HCT116 (cell line): ENCODE measurements around the gene CIITA. TPM values are rescaled to one million over a fixed set of nuclear protein-coding genes. Genes with fewer than 3 reads are reported as not detected.

Experiments used
- ATAC-seq: fragments of 200-7000 bp; cut with Tn5 transposase; 2 replicates; pipeline ENCODE4 v1.9.1; 2020; ENCODE audit warnings: mild to moderate bottlenecking, moderate library complexity
- BruUV-seq: library from RNA; stranded (reverse); fragments of 400-500 nt; replicated peaks from 2 replicates; lab custom pipeline; 2021; lab: Mats Ljungman, UMichigan
- CTCF ChIA-PET: fragments of 300-600 bp; sonication (Branson Sonifier 250); formaldehyde crosslinking; loops from one replicate; lab custom pipeline; 2021; ENCODE audit warnings: antibody characterized with exemption; lab: Charles Lee
- POLR2A ChIA-PET: fragments of 300-600, 350-600 bp; sonication (Branson Sonifier 250); formaldehyde crosslinking; loops from one replicate; lab custom pipeline; 2021; ENCODE audit warnings: antibody characterized with exemption; lab: Charles Lee
- RAD21 ChIA-PET, 2 experiments: fragments of 300-600 bp; sonication (Branson Sonifier 250); formaldehyde crosslinking; loops; one replicate each; lab custom pipeline; 2023; ENCODE audit warnings: low total read pairs in 2 of 2; ENCODE audit not compliant: uncharacterized antibody in 2 of 2, unreplicated experiment in 2 of 2, low non-redundant PET in 1 of 2; lab: Charles Lee
- DNase-seq: peaks from one replicate; pipeline ENCODE4 v3.0.0-alpha.2; 2010; ENCODE audit warnings: low read depth, low spot score
- H2AFZ ChIP-seq: fragments of 200-600 bp; shearing (Covaris generic), sonication (generic); 2 replicates; pipeline ENCODE4 v1.6.1; 2017; ENCODE audit warnings: low read depth, mixed run types, mixed read lengths, antibody characterized with exemption, low read length; ENCODE audit not compliant: poor library complexity, severe bottlenecking
- H3K27ac ChIP-seq: 2 replicates; pipeline ENCODE4 v1.5.1; 2012; ENCODE audit warnings: low read depth, low read length
- H3K27me3 ChIP-seq: fragments of 200-600 bp; sonication (generic); 2 replicates; pipeline ENCODE4 v1.6.1; 2016; ENCODE audit warnings: mixed run types, low read length, mixed read lengths; ENCODE audit not compliant: insufficient read depth
- H3K36me3 ChIP-seq, 2 experiments: fragments of 200-500 bp in 1 of 2; fragments of 200-600 bp in 1 of 2; sonication (Bioruptor generic) in 1 of 2; sonication (generic) in 1 of 2; 2 replicates each; pipeline versions ENCODE4 v1.5.1 to v1.6.1; 2014 to 2016; ENCODE audit warnings: low read length in 2 of 2, inconsistent platforms in 1 of 2, mixed read lengths in 1 of 2, mixed run types in 1 of 2; ENCODE audit not compliant: insufficient read depth in 2 of 2, control insufficient read depth in 1 of 2
- H3K4me1 ChIP-seq, 2 experiments: fragments of 200-600 bp in 1 of 2; sonication (generic) in 1 of 2; 2 replicates each; pipeline versions ENCODE4 v1.5.1 to v1.6.1; 2012 to 2017; ENCODE audit warnings: low read length in 2 of 2, inconsistent platforms in 1 of 2, mild to moderate bottlenecking in 1 of 2, mixed read lengths in 1 of 2, mixed run types in 1 of 2, moderate library complexity in 1 of 2; ENCODE audit not compliant: insufficient read depth in 2 of 2, control insufficient read depth in 1 of 2
- H3K4me2 ChIP-seq: fragments of 200-600 bp; sonication (generic); 2 replicates; pipeline ENCODE4 v1.6.1; 2017; ENCODE audit warnings: mixed run types, low read length, mixed read lengths
- H3K4me3 ChIP-seq, 2 experiments: fragments of 200-600 bp in 1 of 2; sonication (generic) in 1 of 2; replicated peaks in 1 of 2; 2 replicates each; pipeline ENCODE4 v1.5.1; 2011 to 2016; ENCODE audit warnings: low read length in 2 of 2, control low read depth in 1 of 2, low read depth in 1 of 2, mild to moderate bottlenecking in 1 of 2, mixed read lengths in 1 of 2, mixed run types in 1 of 2
- H3K79me2 ChIP-seq: fragments of 200-600 bp; sonication (generic); 2 replicates; pipeline ENCODE4 v1.6.1; 2017; ENCODE audit warnings: mild to moderate bottlenecking, mixed run types, low read length, moderate library complexity, mixed read lengths; ENCODE audit not compliant: insufficient read depth
- H3K9ac ChIP-seq: fragments of 200-600 bp; sonication (generic); 2 replicates; pipeline ENCODE4 v1.6.1; 2016; ENCODE audit warnings: low read length, mixed read lengths
- H3K9me2 ChIP-seq: fragments of 200-600 bp; sonication (generic), shearing (Covaris generic); 2 replicates; pipeline ENCODE4 v1.6.1; 2017; ENCODE audit warnings: mixed run types, mild to moderate bottlenecking, moderate library complexity; ENCODE audit not compliant: insufficient read depth
- H3K9me3 ChIP-seq, 2 experiments: fragments of 200-500 bp in 1 of 2; fragments of 200-600 bp in 1 of 2; sonication (Bioruptor generic) in 1 of 2; sonication (generic) in 1 of 2; 2 replicates each; pipeline ENCODE4 v1.6.1; 2014 to 2017; ENCODE audit warnings: low read length in 2 of 2, mixed read lengths in 2 of 2, inconsistent platforms in 1 of 2, low read depth in 1 of 2, mild to moderate bottlenecking in 1 of 2, mixed run types in 1 of 2, moderate library complexity in 1 of 2; ENCODE audit not compliant: control insufficient read depth in 1 of 2, insufficient read depth in 1 of 2
- H4K20me1 ChIP-seq: fragments of 200-600 bp; sonication (generic), shearing (Covaris generic); 2 replicates; pipeline ENCODE4 v1.6.1; 2017; ENCODE audit warnings: mixed run types, mild to moderate bottlenecking, moderate library complexity; ENCODE audit not compliant: insufficient read depth
- CBX3 ChIP-seq: IDR thresholded peaks from 2 replicates; pipeline ENCODE4 v1.6.1; 2012; ENCODE audit warnings: low read depth
- CEBPB ChIP-seq: IDR thresholded peaks from 2 replicates; pipeline ENCODE4 v1.6.1; 2012; ENCODE audit warnings: low read depth
- EGR1 ChIP-seq: IDR thresholded peaks from 2 replicates; pipeline ENCODE4 v1.6.1; 2012; ENCODE audit warnings: low read depth
- ELF1 ChIP-seq: IDR thresholded peaks from 2 replicates; pipeline ENCODE4 v1.6.1; 2012; ENCODE audit warnings: low read depth, borderline replicate concordance
- EZH2 ChIP-seq: fragments of 200-600 bp; sonication (generic); IDR thresholded peaks from 2 replicates; pipeline ENCODE4 v1.6.1; 2017; ENCODE audit warnings: antibody characterized with exemption, mixed run types
- EZH2phosphoT487 ChIP-seq: fragments of 200-600 bp; IDR thresholded peaks from 2 replicates; pipeline ENCODE4 v1.6.1; 2018; ENCODE audit warnings: antibody characterized with exemption, borderline replicate concordance
- POLR2A ChIP-seq: IDR thresholded peaks from 2 replicates; pipeline ENCODE4 v1.7.0; 2011; ENCODE audit warnings: borderline replicate concordance; ENCODE audit not compliant: insufficient read depth, insufficient read length; ENCODE audit errors: extremely low read depth
- SIN3A ChIP-seq: IDR thresholded peaks from 2 replicates; pipeline ENCODE4 v1.6.1; 2012; ENCODE audit warnings: low read depth
- SP1 ChIP-seq: IDR thresholded peaks from 2 replicates; pipeline ENCODE4 v1.6.1; 2012; ENCODE audit warnings: low read depth
- YY1 ChIP-seq: IDR thresholded peaks from 2 replicates; pipeline ENCODE4 v1.6.1; 2011; ENCODE audit warnings: low read length, low read depth, moderate library complexity, mild to moderate bottlenecking; ENCODE audit not compliant: insufficient replicate concordance; ENCODE audit errors: extremely low read depth
- ZNF274 ChIP-seq: fragments of 200-500 bp; sonication (Bioruptor generic); IDR thresholded peaks from 2 replicates; pipeline ENCODE4 v1.6.1; 2014; ENCODE audit warnings: mild to moderate bottlenecking, low read depth, low read length, inconsistent platforms
- intact Hi-C: fragments of 100-400 bp; cut with micrococcal nuclease; formaldehyde crosslinking; loops from 2 replicates; pipeline ENCODE4 v1.10.0; 2022
- total RNA-seq: library from RNA; stranded (reverse); gene quantifications from one replicate; pipeline ENCODE4 v1.2.1, GENCODE V29; 2021; ENCODE audit not compliant: unreplicated experiment
- TF ChIP-seq, protein P1 (sequence below): IDR thresholded peaks from 2 replicates; pipeline ENCODE4 v1.6.1; 2012; ENCODE audit warnings: low read depth
- TF ChIP-seq, protein P2 (sequence below): IDR thresholded peaks from 2 replicates; pipeline ENCODE4 v1.6.1; 2011; ENCODE audit warnings: mild to moderate bottlenecking, low read length, moderate library complexity; ENCODE audit not compliant: insufficient replicate concordance; ENCODE audit errors: extremely low read depth
- TF ChIP-seq, protein P3 (sequence below), 3 experiments: fragments of 200-600 bp in 1 of 3; sonication (generic) in 1 of 3; IDR thresholded peaks in 2 of 3; conservative IDR thresholded peaks in 1 of 3; 2 replicates each; pipeline ENCODE4 v1.5.1; 2012 to 2017; ENCODE audit warnings: low read depth in 2 of 3, low read length in 2 of 3, antibody characterized with exemption in 1 of 3, borderline replicate concordance in 1 of 3, control low read depth in 1 of 3, mild to moderate bottlenecking in 1 of 3, mixed read lengths in 1 of 3, mixed run types in 1 of 3, moderate library complexity in 1 of 3; ENCODE audit not compliant: insufficient read depth in 1 of 3
- TF ChIP-seq, protein P4 (sequence below): IDR thresholded peaks from 2 replicates; pipeline ENCODE4 v1.6.1; 2012
- TF ChIP-seq, protein P5 (sequence below): IDR thresholded peaks from 2 replicates; pipeline ENCODE4 v1.6.1; 2012

Gene CIITA
- total RNA-seq, 1 experiment from 2014 or later = 0.25 TPM

DNA sequence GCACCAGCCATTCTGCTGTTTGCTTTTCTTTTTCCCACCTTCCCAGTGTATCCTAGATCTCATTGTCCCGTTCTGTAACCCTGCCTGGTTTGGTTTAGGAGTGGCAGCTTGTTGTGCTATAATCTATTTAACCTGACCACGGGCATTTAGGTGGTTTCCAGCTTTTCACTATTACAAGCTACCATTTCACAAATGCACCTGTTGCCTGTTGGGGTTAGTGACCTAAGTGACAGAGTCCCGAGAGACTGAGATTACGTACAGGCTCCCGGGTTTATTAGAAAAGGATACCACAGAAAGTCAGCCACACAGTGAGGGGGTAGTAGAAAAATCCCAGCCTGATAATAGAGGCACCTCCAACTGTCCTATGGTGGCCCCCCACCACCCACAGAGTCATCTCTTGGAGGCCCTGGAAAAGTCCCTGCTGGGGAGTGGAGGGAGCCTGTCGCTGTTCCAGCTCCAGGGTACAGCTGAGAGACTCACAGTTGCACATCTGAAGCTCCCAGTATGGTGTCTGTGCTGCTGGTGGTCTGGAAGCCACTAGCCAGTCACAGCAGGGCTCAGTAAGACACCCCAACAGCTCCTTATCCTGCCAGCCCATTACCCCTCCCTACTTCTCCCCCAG, 88.5 kb downstream of the CIITA start:
- TF ChIP-seq EZH2 (no peak), CEBPB (no peak), SP1 (no peak), ELF1 (no peak), SIN3A (no peak), POLR2A (no peak), CBX3 (no peak), EZH2phosphoT487 (no peak), EGR1 (no peak), YY1 (no peak), ZNF274 (no peak)
- TF ChIP-seq, protein P1, sequence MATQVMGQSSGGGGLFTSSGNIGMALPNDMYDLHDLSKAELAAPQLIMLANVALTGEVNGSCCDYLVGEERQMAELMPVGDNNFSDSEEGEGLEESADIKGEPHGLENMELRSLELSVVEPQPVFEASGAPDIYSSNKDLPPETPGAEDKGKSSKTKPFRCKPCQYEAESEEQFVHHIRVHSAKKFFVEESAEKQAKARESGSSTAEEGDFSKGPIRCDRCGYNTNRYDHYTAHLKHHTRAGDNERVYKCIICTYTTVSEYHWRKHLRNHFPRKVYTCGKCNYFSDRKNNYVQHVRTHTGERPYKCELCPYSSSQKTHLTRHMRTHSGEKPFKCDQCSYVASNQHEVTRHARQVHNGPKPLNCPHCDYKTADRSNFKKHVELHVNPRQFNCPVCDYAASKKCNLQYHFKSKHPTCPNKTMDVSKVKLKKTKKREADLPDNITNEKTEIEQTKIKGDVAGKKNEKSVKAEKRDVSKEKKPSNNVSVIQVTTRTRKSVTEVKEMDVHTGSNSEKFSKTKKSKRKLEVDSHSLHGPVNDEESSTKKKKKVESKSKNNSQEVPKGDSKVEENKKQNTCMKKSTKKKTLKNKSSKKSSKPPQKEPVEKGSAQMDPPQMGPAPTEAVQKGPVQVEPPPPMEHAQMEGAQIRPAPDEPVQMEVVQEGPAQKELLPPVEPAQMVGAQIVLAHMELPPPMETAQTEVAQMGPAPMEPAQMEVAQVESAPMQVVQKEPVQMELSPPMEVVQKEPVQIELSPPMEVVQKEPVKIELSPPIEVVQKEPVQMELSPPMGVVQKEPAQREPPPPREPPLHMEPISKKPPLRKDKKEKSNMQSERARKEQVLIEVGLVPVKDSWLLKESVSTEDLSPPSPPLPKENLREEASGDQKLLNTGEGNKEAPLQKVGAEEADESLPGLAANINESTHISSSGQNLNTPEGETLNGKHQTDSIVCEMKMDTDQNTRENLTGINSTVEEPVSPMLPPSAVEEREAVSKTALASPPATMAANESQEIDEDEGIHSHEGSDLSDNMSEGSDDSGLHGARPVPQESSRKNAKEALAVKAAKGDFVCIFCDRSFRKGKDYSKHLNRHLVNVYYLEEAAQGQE = no peak
- TF ChIP-seq, protein P2, sequence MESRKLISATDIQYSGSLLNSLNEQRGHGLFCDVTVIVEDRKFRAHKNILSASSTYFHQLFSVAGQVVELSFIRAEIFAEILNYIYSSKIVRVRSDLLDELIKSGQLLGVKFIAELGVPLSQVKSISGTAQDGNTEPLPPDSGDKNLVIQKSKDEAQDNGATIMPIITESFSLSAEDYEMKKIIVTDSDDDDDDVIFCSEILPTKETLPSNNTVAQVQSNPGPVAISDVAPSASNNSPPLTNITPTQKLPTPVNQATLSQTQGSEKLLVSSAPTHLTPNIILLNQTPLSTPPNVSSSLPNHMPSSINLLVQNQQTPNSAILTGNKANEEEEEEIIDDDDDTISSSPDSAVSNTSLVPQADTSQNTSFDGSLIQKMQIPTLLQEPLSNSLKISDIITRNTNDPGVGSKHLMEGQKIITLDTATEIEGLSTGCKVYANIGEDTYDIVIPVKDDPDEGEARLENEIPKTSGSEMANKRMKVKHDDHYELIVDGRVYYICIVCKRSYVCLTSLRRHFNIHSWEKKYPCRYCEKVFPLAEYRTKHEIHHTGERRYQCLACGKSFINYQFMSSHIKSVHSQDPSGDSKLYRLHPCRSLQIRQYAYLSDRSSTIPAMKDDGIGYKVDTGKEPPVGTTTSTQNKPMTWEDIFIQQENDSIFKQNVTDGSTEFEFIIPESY = no peak
- TF ChIP-seq, protein P3, sequence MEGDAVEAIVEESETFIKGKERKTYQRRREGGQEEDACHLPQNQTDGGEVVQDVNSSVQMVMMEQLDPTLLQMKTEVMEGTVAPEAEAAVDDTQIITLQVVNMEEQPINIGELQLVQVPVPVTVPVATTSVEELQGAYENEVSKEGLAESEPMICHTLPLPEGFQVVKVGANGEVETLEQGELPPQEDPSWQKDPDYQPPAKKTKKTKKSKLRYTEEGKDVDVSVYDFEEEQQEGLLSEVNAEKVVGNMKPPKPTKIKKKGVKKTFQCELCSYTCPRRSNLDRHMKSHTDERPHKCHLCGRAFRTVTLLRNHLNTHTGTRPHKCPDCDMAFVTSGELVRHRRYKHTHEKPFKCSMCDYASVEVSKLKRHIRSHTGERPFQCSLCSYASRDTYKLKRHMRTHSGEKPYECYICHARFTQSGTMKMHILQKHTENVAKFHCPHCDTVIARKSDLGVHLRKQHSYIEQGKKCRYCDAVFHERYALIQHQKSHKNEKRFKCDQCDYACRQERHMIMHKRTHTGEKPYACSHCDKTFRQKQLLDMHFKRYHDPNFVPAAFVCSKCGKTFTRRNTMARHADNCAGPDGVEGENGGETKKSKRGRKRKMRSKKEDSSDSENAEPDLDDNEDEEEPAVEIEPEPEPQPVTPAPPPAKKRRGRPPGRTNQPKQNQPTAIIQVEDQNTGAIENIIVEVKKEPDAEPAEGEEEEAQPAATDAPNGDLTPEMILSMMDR (IDR thresholded peaks at IDR 0.05 in 2 of 3, conservative IDR thresholded peaks at IDR 0.05 in 1 of 3; ENCODE audit: borderline replicate concordance in 1 of 3, insufficient read depth in 1 of 3, low read depth in 2 of 3, low read length in 2 of 3) = no peak
- TF ChIP-seq, protein P4, sequence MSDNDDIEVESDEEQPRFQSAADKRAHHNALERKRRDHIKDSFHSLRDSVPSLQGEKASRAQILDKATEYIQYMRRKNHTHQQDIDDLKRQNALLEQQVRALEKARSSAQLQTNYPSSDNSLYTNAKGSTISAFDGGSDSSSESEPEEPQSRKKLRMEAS = no peak
- TF ChIP-seq, protein P5, sequence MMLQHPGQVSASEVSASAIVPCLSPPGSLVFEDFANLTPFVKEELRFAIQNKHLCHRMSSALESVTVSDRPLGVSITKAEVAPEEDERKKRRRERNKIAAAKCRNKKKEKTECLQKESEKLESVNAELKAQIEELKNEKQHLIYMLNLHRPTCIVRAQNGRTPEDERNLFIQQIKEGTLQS = no peak
- TF ChIP-seq, all 23 proteins: peak for 0
- H3K27ac ChIP-seq = no peak overlapping the region
- no peaks in the 10 kb centered on the region for H4K20me1 ChIP-seq
- H3K9ac ChIP-seq = no peak overlapping the region
- no peak overlapping the region for H2AFZ ChIP-seq
- H3K4me1 ChIP-seq = peaks cover 0 to 3% of the 10 kb centered on the region in 2 experiments; a peak in 1 of 4 replicates
- intact Hi-C loops = loop anchor here (2.0 to 10.0 kb wide), 2 partner anchors 439 to 749 kb away; no protein-coding TSS in a partner anchor
- H3K4me3 ChIP-seq = no peak overlapping the region
- H3K79me2 ChIP-seq = no peaks in the 10 kb centered on the region
- H3K4me2 ChIP-seq = no peak overlapping the region
- RAD21 ChIA-PET = interaction anchor here in 1 of 2 experiments (1.0 kb wide), 1 partner anchor 291 kb away, joined by 5 read pairs; the partner anchor contains the start of gene SOCS1
- no peaks in the 10 kb centered on the region for H3K9me3 ChIP-seq
- no peaks in the 10 kb centered on the region for H3K27me3 ChIP-seq
- no peaks in the 10 kb centered on the region for H3K9me2 ChIP-seq
- CTCF ChIA-PET = interaction anchor here (4.0 kb wide), 1 partner anchor 290 kb away, joined by 32 read pairs; the partner anchor contains the start of gene SOCS1
- BruUV-seq = no TSS peak
- no peak for DNase-seq
- POLR2A ChIA-PET = interaction anchor here (1.0 kb wide), 1 partner anchor 291 kb away, joined by 4 read pairs; no protein-coding TSS in a partner anchor
- peaks cover 2 to 8% of the 10 kb centered on the region in 2 experiments; a peak in 2 of 4 replicates for H3K36me3 ChIP-seq
- no peak for ATAC-seq
